NCI-H524 treated with DMSO at 0.1 percent for 48 hours (cell line): ENCODE results near the gene SLC23A2.
"Not testable (repeated sequence)": the region's sequence is repeated elsewhere in the genome, so short reads cannot be mapped to it uniquely, and the experiment has no call there.

Source experiments
- DNase-seq: peaks from one replicate; lab custom pipeline; 2025; lab: John Stamatoyannopoulos, UW

SLC23A2 gene

GRCh38 chr20:4902788-4903187, 98.5 kb downstream of the SLC23A2 start:
- no peak for DNase-seq

GRCh38 chr20:4901031-4901818, 100.1 kb downstream of the SLC23A2 start:
- DNase-seq = no peak

GRCh38 chr20:4898282-4899244, 102.7 kb downstream of the SLC23A2 start:
- no peak for DNase-seq

- no peak for DNase-seq
These were observed 103.7 kb downstream of the SLC23A2 start for GRCh38 chr20:4897600-4897999.

GRCh38 chr20:4896971-4897497, 104.3 kb downstream of the SLC23A2 start:
- no peak for DNase-seq

- no peak for DNase-seq
These were observed 105.1 kb downstream of the SLC23A2 start for GRCh38 chr20:4896119-4896702.

GRCh38 chr20:4894981-4895381, 106.3 kb downstream of the SLC23A2 start:
- DNase-seq = no peak

GRCh38 chr20:4894409-4894808, 106.9 kb downstream of the SLC23A2 start:
- no peak for DNase-seq

GRCh38 chr20:4893709-4894108, 107.6 kb downstream of the SLC23A2 start:
- no peak for DNase-seq

GRCh38 chr20:4891997-4892396, 109.3 kb downstream of the SLC23A2 start:
- DNase-seq = no peak

GRCh38 chr20:4891190-4891763, 110.0 kb downstream of the SLC23A2 start:
- DNase-seq = no peak

- no peak for DNase-seq
These were observed 111.9 kb downstream of the SLC23A2 start for GRCh38 chr20:4889446-4889845.

GRCh38 chr20:4887586-4887985, 113.7 kb downstream of the SLC23A2 start:
- DNase-seq = no peak

GRCh38 chr20:4886771-4887527, 114.4 kb downstream of the SLC23A2 start:
- no peak for DNase-seq

GRCh38 chr20:4885877-4886276, 115.4 kb downstream of the SLC23A2 start:
- no peak for DNase-seq

GRCh38 chr20:4883546-4883945, 117.8 kb downstream of the SLC23A2 start:
- no peak for DNase-seq

- DNase-seq = no peak
These were observed 118.3 kb downstream of the SLC23A2 start for GRCh38 chr20:4883051-4883450.

GRCh38 chr20:4881006-4881730, 120.1 kb downstream of the SLC23A2 start:
- no peak for DNase-seq

- no peak for DNase-seq
These were observed 121.3 kb downstream of the SLC23A2 start for GRCh38 chr20:4880051-4880450.

- not testable (repeated sequence) for DNase-seq
These were observed 123.2 kb downstream of the SLC23A2 start for GRCh38 chr20:4878099-4878498.
